IMR-90 (cell line): ENCODE data around the gene PCDHGB6. TPM values are rescaled to one million over a fixed set of nuclear protein-coding genes. Genes with fewer than 3 reads are reported as not detected.

Experiments
- ATAC-seq: fragments of 200-7000 bp; cut with Tn5 transposase; 2 replicates; pipeline ENCODE4 v1.9.1; 2020; ENCODE audit warnings: low read depth, mild to moderate bottlenecking, moderate library complexity
- BruUV-seq: library from RNA; stranded (reverse); fragments of 400-500 nt; replicated peaks from 2 replicates; lab custom pipeline; 2021; lab: Mats Ljungman, UMichigan
- CTCF ChIA-PET: fragments of 300-600 bp; formaldehyde crosslinking; extraction: SDS; loops from one replicate; lab custom pipeline; 2021; ENCODE audit warnings: antibody characterized with exemption; lab: Yijun Ruan, JAX
- POLR2A ChIA-PET: fragments of 300-600 bp; sonication (Branson Sonifier 250); formaldehyde crosslinking; loops from one replicate; lab custom pipeline; 2022; ENCODE audit warnings: antibody characterized with exemption; ENCODE audit not compliant: unreplicated experiment; lab: Charles Lee
- DNase-seq: peaks from one replicate; pipeline ENCODE4 v3.0.0; 2013
- H2AFZ ChIP-seq: replicated peaks from 2 replicates; pipeline ENCODE3; 2013; ENCODE audit warnings: low read length, mild to moderate bottlenecking; ENCODE audit not compliant: poor library complexity
- H2AK5ac ChIP-seq: 2 replicates; pipeline ENCODE4 v1.6.1; 2013; ENCODE audit warnings: low read depth, low read length, inconsistent platforms
- H2AK9ac ChIP-seq: replicated peaks from 2 replicates; pipeline ENCODE3; 2013; ENCODE audit warnings: mild to moderate bottlenecking, low read depth, low read length, moderate library complexity; ENCODE audit not compliant: poor library complexity
- H2BK120ac ChIP-seq: 2 replicates; pipeline ENCODE4 v1.6.1; 2013; ENCODE audit warnings: low read depth, low read length, inconsistent platforms
- H2BK15ac ChIP-seq: 3 replicates; pipeline ENCODE4 v1.6.1; 2013; ENCODE audit warnings: low read depth, low read length, inconsistent platforms
- H2BK20ac ChIP-seq: 2 replicates; pipeline ENCODE4 v1.6.1; 2013; ENCODE audit warnings: low read depth, mild to moderate bottlenecking, inconsistent platforms, low read length, moderate library complexity
- H2BK5ac ChIP-seq: 2 replicates; pipeline ENCODE4 v1.6.1; 2013; ENCODE audit warnings: mild to moderate bottlenecking, low read depth, low read length, inconsistent platforms; ENCODE audit not compliant: poor library complexity, severe bottlenecking
- H3K14ac ChIP-seq: replicated peaks from 2 replicates; pipeline ENCODE4 v1.6.1; 2013; ENCODE audit warnings: low read depth, low read length, inconsistent platforms
- H3K18ac ChIP-seq: 2 replicates; pipeline ENCODE4 v1.6.1; 2013; ENCODE audit warnings: low read depth, low read length, control low read depth
- H3K23ac ChIP-seq: 2 replicates; pipeline ENCODE4 v1.6.1; 2013; ENCODE audit warnings: low read depth, low read length, inconsistent platforms
- H3K27ac ChIP-seq: 2 replicates; pipeline ENCODE4 v1.5.1; 2013; ENCODE audit warnings: mild to moderate bottlenecking, control low read depth, low read length; ENCODE audit not compliant: insufficient read depth
- H3K27me3 ChIP-seq: 2 replicates; pipeline ENCODE4 v1.6.1; 2013; ENCODE audit warnings: low read length; ENCODE audit not compliant: control insufficient read depth, insufficient read depth
- H3K36me3 ChIP-seq: 2 replicates; pipeline ENCODE4 v1.6.1; 2013; ENCODE audit warnings: low read length, mixed read lengths; ENCODE audit not compliant: control insufficient read depth, insufficient read depth
- H3K4ac ChIP-seq: 2 replicates; pipeline ENCODE4 v1.6.1; 2013; ENCODE audit warnings: low read depth, low read length, inconsistent platforms
- H3K4me1 ChIP-seq: 2 replicates; pipeline ENCODE4 v1.6.1; 2013; ENCODE audit warnings: low read length, mixed read lengths; ENCODE audit not compliant: control insufficient read depth, insufficient read depth
- H3K4me2 ChIP-seq: 2 replicates; pipeline ENCODE4 v1.6.1; 2013; ENCODE audit warnings: low read depth, mild to moderate bottlenecking, control low read depth, low read length, moderate library complexity
- H3K4me3 ChIP-seq: 2 replicates; pipeline ENCODE4 v1.5.1; 2013; ENCODE audit warnings: low read depth, mild to moderate bottlenecking, control low read depth, low read length, moderate library complexity; ENCODE audit not compliant: insufficient read depth
- H3K56ac ChIP-seq: 2 replicates; pipeline ENCODE4 v1.6.1; 2013; ENCODE audit warnings: low read length, inconsistent platforms; ENCODE audit not compliant: insufficient read depth; ENCODE audit errors: extremely low read depth
- H3K79me1 ChIP-seq, 2 experiments: 2 replicates each; pipeline ENCODE4 v1.6.1; 2013; ENCODE audit warnings: low read length in 2 of 2, inconsistent platforms in 1 of 2, low read depth in 1 of 2
- H3K9ac ChIP-seq: 2 replicates; pipeline ENCODE4 v1.6.1; 2013; ENCODE audit warnings: low read depth, low read length, control low read depth
- H3K9me1 ChIP-seq: 2 replicates; pipeline ENCODE4 v1.6.1; 2013; ENCODE audit warnings: low read length, inconsistent platforms; ENCODE audit not compliant: insufficient read depth
- H3K9me3 ChIP-seq: 2 replicates; pipeline ENCODE4 v1.6.1; 2013; ENCODE audit warnings: low read length; ENCODE audit not compliant: control insufficient read depth, insufficient read depth
- H4K20me1 ChIP-seq: 2 replicates; pipeline ENCODE4 v1.6.1; 2013; ENCODE audit warnings: low read length, inconsistent platforms; ENCODE audit not compliant: insufficient read depth
- H4K5ac ChIP-seq: 2 replicates; pipeline ENCODE4 v1.6.1; 2013; ENCODE audit warnings: mild to moderate bottlenecking, low read depth, low read length, control low read depth
- H4K8ac ChIP-seq, 2 experiments: 2 replicates each; pipeline ENCODE4 v1.6.1; 2013; ENCODE audit warnings: low read depth in 2 of 2, low read length in 2 of 2, control low read depth in 1 of 2, inconsistent platforms in 1 of 2
- H4K91ac ChIP-seq: 2 replicates; pipeline ENCODE4 v1.6.1; 2013; ENCODE audit warnings: low read depth, low read length, inconsistent platforms; ENCODE audit not compliant: insufficient read depth
- BHLHE40 ChIP-seq: fragments of 150-350 bp; IDR thresholded peaks from 2 replicates; pipeline ENCODE4 v1.6.1; 2016; ENCODE audit warnings: mild to moderate bottlenecking, low read depth, low read length
- CEBPB ChIP-seq: IDR thresholded peaks from 2 replicates; pipeline ENCODE4 v1.6.1; 2012; ENCODE audit warnings: low read depth, low read length, improper control_type of control experiment
- CHD1 ChIP-seq: IDR thresholded peaks from 2 replicates; pipeline ENCODE4 v1.6.1; 2012; ENCODE audit warnings: low read depth, low read length, improper control_type of control experiment
- ELK1 ChIP-seq: fragments of 150-350 bp; IDR thresholded peaks from 2 replicates; pipeline ENCODE4 v1.6.1; 2016; ENCODE audit warnings: low read depth, mild to moderate bottlenecking, low read length, moderate library complexity, borderline replicate concordance
- FOS ChIP-seq: fragments of 150-350 bp; IDR thresholded peaks from 2 replicates; pipeline ENCODE4 v1.6.1; 2016; ENCODE audit warnings: low read depth, low read length
- MAFK ChIP-seq: IDR thresholded peaks from 2 replicates; pipeline ENCODE4 v1.6.1; 2012; ENCODE audit warnings: low read depth, low read length, improper control_type of control experiment
- MAZ ChIP-seq: IDR thresholded peaks from 2 replicates; pipeline ENCODE4 v1.6.1; 2012; ENCODE audit warnings: low read depth, mild to moderate bottlenecking, low read length, improper control_type of control experiment, moderate library complexity, borderline replicate concordance
- MXI1 ChIP-seq: IDR thresholded peaks from 2 replicates; pipeline ENCODE4 v1.6.1; 2012; ENCODE audit warnings: low read depth, mild to moderate bottlenecking, low read length, moderate library complexity, borderline replicate concordance
- NFE2L2 ChIP-seq: fragments of 150-350 bp; IDR thresholded peaks from 2 replicates; pipeline ENCODE4 v1.6.1; 2016; ENCODE audit warnings: low read depth, mild to moderate bottlenecking, low read length
- POLR2A ChIP-seq: IDR thresholded peaks from 2 replicates; pipeline ENCODE4 v1.6.1; 2012; ENCODE audit warnings: mild to moderate bottlenecking, low read depth, low read length
- RAD21 ChIP-seq: IDR thresholded peaks from 2 replicates; pipeline ENCODE4 v1.6.1; 2012; ENCODE audit warnings: low read length, improper control_type of control experiment
- RCOR1 ChIP-seq: IDR thresholded peaks from 2 replicates; pipeline ENCODE4 v1.6.1; 2012; ENCODE audit warnings: mild to moderate bottlenecking, low read length, improper control_type of control experiment; ENCODE audit not compliant: insufficient replicate concordance
- RFX5 ChIP-seq: IDR thresholded peaks from 2 replicates; pipeline ENCODE4 v1.8.0; 2012; ENCODE audit warnings: low read depth, mild to moderate bottlenecking, low read length, moderate library complexity
- SMC3 ChIP-seq: fragments of 150-350 bp; IDR thresholded peaks from 2 replicates; pipeline ENCODE4 v1.6.1; 2016; ENCODE audit warnings: low read depth, mild to moderate bottlenecking, antibody characterized with exemption, low read length, moderate library complexity
- USF2 ChIP-seq: fragments of 150-350 bp; IDR thresholded peaks from 2 replicates; pipeline ENCODE4 v1.6.1; 2017; ENCODE audit warnings: mild to moderate bottlenecking, antibody characterized with exemption, low read length, low read depth
- WGBS, 2 experiments: methylation state at CpG; one replicate each; pipeline versions ENCODE4 v1.1.5 to v1.1.7; 2013; ENCODE audit warnings: missing lambda C conversion rate in 2 of 2; ENCODE audit not compliant: insufficient read length in 1 of 2; ENCODE audit errors: extremely low coverage in 2 of 2; 5-methylcytosine and 5-hydroxymethylcytosine counted together
- dilution Hi-C: fragments of 300-500 bp; cut with HindIII; formaldehyde crosslinking; loops from one replicate; pipeline ENCODE4 v1.14.3; 2018; ENCODE audit warnings: low sequenced_read_pairs; ENCODE audit not compliant: unreplicated experiment
- in situ Hi-C: fragments of 300-500 bp; cut with MboI; formaldehyde crosslinking; loops from 3 replicates; pipeline ENCODE4 v1.14.3; 2019; ENCODE audit warnings: low sequenced_read_pairs, inconsistent platforms, mixed read lengths
- intact Hi-C: fragments of 100-400 bp; cut with micrococcal nuclease; formaldehyde crosslinking; loops from 2 replicates; pipeline ENCODE4 v1.10.0; 2022
- polyA plus RNA-seq, 3 experiments: library from polyadenylated mRNA; depleted of rRNA; stranded (reverse); fragments of >200 nt; gene quantifications; 2 replicates each; pipeline ENCODE4 v1.2.3, GENCODE V29; 2012; ENCODE audit warnings: low replicate concordance in 1 of 3
- total RNA-seq: library from RNA; depleted of rRNA; stranded (reverse); fragments of >200 nt; gene quantifications from 2 replicates; pipeline ENCODE4 v1.2.3, GENCODE V29; 2012

PCDHGB6 gene
- total and polyA plus RNA-seq, 2 of the 4 experiments (the other 2 are of a cell fraction), result 1.4 to 2.2 TPM

- H3K9me1 ChIP-seq, result no peaks in the 10 kb centered on the region
- H3K79me1 ChIP-seq, result peaks cover 0 to 2% of the 10 kb centered on the region in 2 experiments; a peak in 1 of 4 replicates
- no peak within 1 kb of the TSS for H2AK9ac ChIP-seq
- H4K91ac ChIP-seq, result no peak within 1 kb of the TSS
- H4K20me1 ChIP-seq, result no peaks in the 10 kb centered on the region
- H3K27ac ChIP-seq, result peak within 1 kb of the TSS; percentile 52; the same call in 1 of the 2 replicates
- H3K56ac ChIP-seq, result no peak within 1 kb of the TSS
- dilution Hi-C loops, result no loop called here
- peak within 1 kb of the TSS; percentile 79 for H2AFZ ChIP-seq
- H3K4me3 ChIP-seq, result peak within 1 kb of the TSS; percentile 49; the same call in 1 of the 2 replicates
- H3K23ac ChIP-seq, result no peak within 1 kb of the TSS
- H3K9ac ChIP-seq, result peak within 1 kb of the TSS; percentile 63
- H2BK5ac ChIP-seq, result peak within 1 kb of the TSS; percentile 59
- no peak within 1 kb of the TSS for H2BK120ac ChIP-seq
- ATAC-seq (peak; percentile 90), DNase-seq (peak; percentile 74)
- H3K9me3 ChIP-seq, result peaks cover 57% of the 10 kb centered on the region
- H2AK5ac ChIP-seq, result no peak within 1 kb of the TSS
- peaks cover 2% of the 10 kb centered on the region; the same call in 1 of the 2 replicates for H3K4me1 ChIP-seq
- POLR2A ChIA-PET, result no interaction called here
- in situ Hi-C loops, result no loop called here
- WGBS, 2 experiments, result 33% methylated on average over 7 of the region's 32 CpGs; no CpG with 5 or more reads in 1 of the 2 experiments
- no peak within 1 kb of the TSS for H2BK15ac ChIP-seq
- H4K8ac ChIP-seq, result peak within 1 kb of the TSS in 1 of 2 experiments; percentile 40; a peak in 2 of 4 replicates
- no peak within 1 kb of the TSS for H2BK20ac ChIP-seq
- H3K4ac ChIP-seq, result no peak within 1 kb of the TSS
- H3K4me2 ChIP-seq, result peak within 1 kb of the TSS; percentile 81
- no peak within 1 kb of the TSS; the same call in 1 of the 2 replicates for H3K14ac ChIP-seq
- CTCF ChIA-PET, result interaction anchor here (0.6 to 1.4 kb wide), 5 partner anchors 147 to 194 kb away, joined by 3 to 7 read pairs (median 4); partner anchors contain the start of gene PCDHB14
- H3K36me3 ChIP-seq, result peaks cover 28% of the 10 kb centered on the region
- H3K18ac ChIP-seq, result 0 out of 2 replicates have a peak within 1 kb of the TSS, but pooled peaks have one; percentile 51
- BruUV-seq, result no TSS peak
- peak within 1 kb of the TSS; percentile 37; the same call in 1 of the 2 replicates for H4K5ac ChIP-seq
- intact Hi-C loops, result loop anchor here (1.0 kb wide), 1 partner anchor 191 kb away; no protein-coding TSS in a partner anchor
- no peaks in the 10 kb centered on the region; the same call in 1 of the 2 replicates for H3K27me3 ChIP-seq
- 0 out of 2 replicates have a peak, but pooled peaks have one; percentile 0 for TF ChIP-seq BHLHE40
- TF ChIP-seq ELK1, result no peak
- no peak for TF ChIP-seq RFX5
- TF ChIP-seq NFE2L2, result no peak
- TF ChIP-seq RAD21, result peak; percentile 72
- TF ChIP-seq POLR2A, result no peak
- TF ChIP-seq FOS, result no peak
- TF ChIP-seq RCOR1, result no peak
- peak; percentile 41 for TF ChIP-seq SMC3
- TF ChIP-seq MAZ, result no peak
- no peak for TF ChIP-seq USF2
- TF ChIP-seq MXI1, result no peak
- no peak for TF ChIP-seq CHD1
- TF ChIP-seq CEBPB, result no peak
- no peak for TF ChIP-seq MAFK
These were observed 37.6 kb upstream of the PCDHGB6 start, which contains the start of gene PCDHGB3 for GRCh38 chr5:141369994-141370848. TSS of gene PCDHGB3 (plus strand) at chr5:141370242. CDS start at chr5:141370395, 153 bp downstream.
